K562 (cell line): ENCODE measurements around the gene ATP5F1D. TPM values are rescaled to one million over a fixed set of nuclear protein-coding genes. Genes with fewer than 3 reads are reported as not detected.

Experiments used
- ATF4 ChIP-seq: fragments of 450-650 bp; formaldehyde crosslinking; IDR thresholded peaks from 2 replicates; pipeline ENCODE4 v1.4.0; 2022; ENCODE audit warnings: mild to moderate bottlenecking, moderate library complexity
- CBX1 ChIP-seq: sonication (generic); IDR thresholded peaks from 2 replicates; pipeline ENCODE4 v1.6.1; 2016; ENCODE audit warnings: antibody characterized with exemption, low read depth, mild to moderate bottlenecking
- CCNT2 ChIP-seq: IDR thresholded peaks from 2 replicates; pipeline ENCODE4 v1.6.1; 2011; ENCODE audit warnings: borderline replicate concordance, low read depth, mild to moderate bottlenecking, moderate library complexity, mixed read lengths, low read length; ENCODE audit not compliant: insufficient read length; ENCODE audit errors: extremely low read depth
- ELF4 ChIP-seq: fragments of 450-650 bp; formaldehyde crosslinking; IDR thresholded peaks from 2 replicates; pipeline ENCODE4 v1.4.0; 2022; ENCODE audit warnings: missing genetic modification characterization
- ERF ChIP-seq: fragments of 450-650 bp; formaldehyde crosslinking; IDR thresholded peaks from 2 replicates; pipeline ENCODE4 v1.4.0; 2020; ENCODE audit warnings: mild to moderate bottlenecking, mixed read lengths
- ETV5 ChIP-seq: sonication (generic); formaldehyde crosslinking; IDR thresholded peaks from 2 replicates; pipeline ENCODE4 v1.4.0; 2020; ENCODE audit warnings: low read depth, mild to moderate bottlenecking, missing genetic modification reagents
- FIP1L1 ChIP-seq: fragments of 200-400 bp; formaldehyde crosslinking; IDR thresholded peaks from 2 replicates; pipeline ENCODE4 v1.6.1; 2018; ENCODE audit warnings: mild to moderate bottlenecking, low read depth, low read length; ENCODE audit not compliant: poor library complexity, severe bottlenecking
- KLF6 ChIP-seq: fragments of 250-450 bp; sonication (Bioruptor Pico); IDR thresholded peaks from 2 replicates; pipeline ENCODE4 v1.4.0; 2020; ENCODE audit warnings: mild to moderate bottlenecking, moderate library complexity, borderline replicate concordance
- LEF1 ChIP-seq: fragments of 450-650 bp; IDR thresholded peaks from 2 replicates; pipeline ENCODE4 v1.6.1; 2016; ENCODE audit warnings: mild to moderate bottlenecking
- MBD2 ChIP-seq: sonication (generic); IDR thresholded peaks from 2 replicates; pipeline ENCODE4 v1.6.1; 2016; ENCODE audit warnings: low read depth, borderline replicate concordance
- NCOR1 ChIP-seq: fragments of 450-650 bp; IDR thresholded peaks from 2 replicates; pipeline ENCODE4 v1.6.1; 2016; ENCODE audit warnings: mild to moderate bottlenecking, moderate library complexity
- NFE2 ChIP-seq: IDR thresholded peaks from 2 replicates; pipeline ENCODE4 v1.6.1; 2014; ENCODE audit warnings: antibody characterized with exemption, low read depth
- PHB2 ChIP-seq: fragments of 450-650 bp; IDR thresholded peaks from 2 replicates; pipeline ENCODE4 v1.6.1; 2017; ENCODE audit warnings: low read depth
- PHF20 ChIP-seq: fragments of 450-650 bp; IDR thresholded peaks from 2 replicates; pipeline ENCODE4 v1.6.1; 2018; ENCODE audit not compliant: partially characterized antibody
- RAD21 ChIP-seq, 2 experiments: fragments of 250-450 bp in 1 of 2; fragments of 450-650 bp in 1 of 2; sonication (Bioruptor Pico) in 1 of 2; formaldehyde crosslinking in 1 of 2; IDR thresholded peaks in 1 of 2; conservative IDR thresholded peaks in 1 of 2; 2 replicates each; pipeline versions ENCODE4 v1.4.0 to v1.8.0; 2020 to 2022; ENCODE audit warnings: mild to moderate bottlenecking in 2 of 2, moderate library complexity in 1 of 2
- THAP12 ChIP-seq: fragments of 250-450 bp; sonication (Bioruptor Pico); IDR thresholded peaks from 2 replicates; pipeline ENCODE4 v1.9.0; 2021; ENCODE audit warnings: mild to moderate bottlenecking, inconsistent platforms
- ZBTB26 ChIP-seq: fragments of 450-650 bp; formaldehyde crosslinking; IDR thresholded peaks from 2 replicates; pipeline ENCODE4 v1.4.0; 2022; ENCODE audit warnings: missing genetic modification characterization
- ZBTB49 ChIP-seq: sonication (generic); formaldehyde crosslinking; IDR thresholded peaks from 2 replicates; pipeline ENCODE4 v1.8.0; 2022; ENCODE audit warnings: missing genetic modification reagents, mild to moderate bottlenecking, borderline replicate concordance
- ZNF134 ChIP-seq: fragments of 250-450 bp; sonication (Bioruptor Pico); conservative IDR thresholded peaks from 2 replicates; pipeline ENCODE4 v1.4.0; 2020
- ZNF143 ChIP-seq: sonication (generic); formaldehyde crosslinking; IDR thresholded peaks from 2 replicates; pipeline ENCODE4 v1.9.0; 2022; ENCODE audit warnings: mild to moderate bottlenecking, missing genetic modification reagents
- ZNF551 ChIP-seq: fragments of 250-450 bp; sonication (Bioruptor Pico); IDR thresholded peaks from 2 replicates; pipeline ENCODE4 v1.5.0; 2021; ENCODE audit warnings: mild to moderate bottlenecking, moderate library complexity
- ZNF77 ChIP-seq: fragments of 250-450 bp; sonication (Bioruptor Pico); IDR thresholded peaks from 2 replicates; pipeline ENCODE4 v1.5.0; 2020
- polyA plus RNA-seq, 8 experiments: library from polyadenylated mRNA; depleted of rRNA in 4 of 8; stranded (reverse) in 5 of 8; unstranded in 3 of 8; fragments of >200 nt; fragmentation: Nextera tagmentation in 2 of 8; fragmentation: Illumina TruSeq in 1 of 8; extraction: Ambion mirVana in 2 of 8; extraction: Trizol in 1 of 8; gene quantifications; 2 replicates each; pipeline versions ENCODE4 v1.2.1 to v1.2.3, GENCODE V29; 2011 to 2014; ENCODE audit warnings: inconsistent platforms in 1 of 8, missing spikeins in 1 of 8
- total RNA-seq, 7 experiments: library from RNA; depleted of rRNA in 6 of 7; stranded (reverse); fragments of >200 nt in 6 of 7; fragmentation: Illumina TruSeq in 2 of 7; extraction: Trizol in 2 of 7; gene quantifications; 2 replicates each; pipeline versions ENCODE4 v1.2.1 to v1.2.3, GENCODE V29; 2011 to 2021; ENCODE audit warnings: low replicate concordance in 1 of 7

The ATP5F1D gene
- total and polyA plus RNA-seq, 9 of the 15 experiments (the other 6 are each of a cell fraction or from before 2014, with no cell fraction given): 3.9 to 409 (median 36.8) TPM

- TF ChIP-seq KLF6 (CRISPR knock-in tag) (no peak), ATF4 (CRISPR knock-in tag) (peak; percentile 25; the same call in 1 of the 2 replicates), ERF (CRISPR knock-in tag) (peak; percentile 94), MBD2 (peak; percentile 21; the same call in 1 of the 2 replicates), ETV5 (CRISPR knock-in tag) (peak; percentile 61), ZBTB49 (CRISPR knock-in tag) (no peak), ZNF551 (CRISPR knock-in tag) (no peak), PHB2 (no peak), RAD21 (CRISPR knock-in tag; conservative IDR thresholded peaks at IDR 0.05 in 1 of 2, IDR thresholded peaks at IDR 0.05 in 1 of 2) (no peak), ELF4 (CRISPR knock-in tag) (peak; percentile 77; the same call in 1 of the 2 replicates), FIP1L1 (peak; percentile 70), THAP12 (0 out of 2 replicates have a peak, but pooled peaks have one; percentile 47), CBX1 (0 out of 2 replicates have a peak, but pooled peaks have one; percentile 44), ZNF134 (CRISPR knock-in tag) (no peak), ZNF77 (CRISPR knock-in tag) (no peak), NFE2 (no peak), PHF20 (peak; percentile 67), ZBTB26 (peak; percentile 21; the same call in 1 of the 2 replicates), LEF1 (no peak), NCOR1 (peak; percentile 57; the same call in 1 of the 2 replicates), ZNF143 (CRISPR knock-in tag) (no peak), CCNT2 (peak; percentile 50)
Observed at GRCh38 chr19:1259206-1259875, 17.8 kb downstream of the ATP5F1D start (continued).
